Neutrophil (primary cell): ENCODE data around the gene KCNQ2.

ENCODE experiments used
- H3K27ac ChIP-seq: fragments of 200-600 bp; sonication (generic); 2 replicates; pipeline ENCODE4 v1.5.1; 2016; ENCODE audit warnings: mild to moderate bottlenecking, moderate library complexity
- H3K27me3 ChIP-seq: fragments of 200-600 bp; sonication (generic); 2 replicates; pipeline ENCODE4 v1.6.0; 2016; ENCODE audit warnings: mild to moderate bottlenecking
- H3K36me3 ChIP-seq: fragments of 200-600 bp; sonication (generic); 2 replicates; pipeline ENCODE4 v1.5.1; 2017
- H3K4me1 ChIP-seq, 2 experiments: fragments of 200-600 bp in 1 of 2; sonication (generic) in 1 of 2; 1 replicate in 1 of 2; 2 replicates in 1 of 2; pipeline versions ENCODE4 v1.5.1 to v1.6.1; 2013 to 2016; ENCODE audit warnings: low read depth in 1 of 2, low read length in 1 of 2, mild to moderate bottlenecking in 1 of 2, moderate library complexity in 1 of 2; ENCODE audit not compliant: control insufficient read depth in 1 of 2, insufficient read depth in 1 of 2
- H3K4me3 ChIP-seq, 2 experiments: fragments of 200-600 bp in 1 of 2; sonication (generic) in 1 of 2; 1 replicate in 1 of 2; 2 replicates in 1 of 2; pipeline ENCODE4 v1.5.1; 2013 to 2016; ENCODE audit warnings: low read depth in 1 of 2, low read length in 1 of 2, mild to moderate bottlenecking in 1 of 2, moderate library complexity in 1 of 2
- H3K9me3 ChIP-seq: fragments of 200-600 bp; sonication (generic); 2 replicates; pipeline ENCODE4 v1.5.1; 2016
- CTCF ChIP-seq: fragments of 200-600 bp; sonication (generic); IDR thresholded peaks from 2 replicates; pipeline ENCODE4 v1.5.1; 2016; ENCODE audit warnings: antibody characterized with exemption

The KCNQ2 gene

DNA sequence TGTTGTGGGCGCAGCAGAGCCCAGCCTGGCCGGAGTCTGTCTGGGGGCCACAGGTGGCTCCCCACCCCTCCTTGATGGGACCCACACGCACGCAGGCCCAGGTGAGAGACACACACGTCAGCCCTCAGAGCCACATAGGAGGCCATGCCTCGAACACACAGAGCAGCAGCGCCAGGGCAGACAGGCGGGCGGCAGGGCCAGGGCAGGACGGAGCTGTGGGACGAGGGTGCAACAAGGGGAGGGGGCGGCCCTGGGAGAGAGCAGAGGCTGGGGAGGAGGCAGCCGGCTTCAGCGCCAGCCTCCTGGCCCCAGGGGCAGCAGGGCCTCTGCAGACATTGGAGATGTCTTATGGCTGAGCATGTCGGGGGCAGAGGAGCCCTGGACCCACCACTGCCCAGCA is 42.5 kb downstream of the KCNQ2 start:
- no peak overlapping the region for H3K4me3 ChIP-seq
- H3K36me3 ChIP-seq, result no peaks in the 10 kb centered on the region
- no peaks in the 10 kb centered on the region for H3K9me3 ChIP-seq
- H3K27me3 ChIP-seq, result peaks cover 18% of the 10 kb centered on the region
- no peak overlapping the region for H3K27ac ChIP-seq
- no peak for TF ChIP-seq CTCF
- no peaks in the 10 kb centered on the region for H3K4me1 ChIP-seq

DNA sequence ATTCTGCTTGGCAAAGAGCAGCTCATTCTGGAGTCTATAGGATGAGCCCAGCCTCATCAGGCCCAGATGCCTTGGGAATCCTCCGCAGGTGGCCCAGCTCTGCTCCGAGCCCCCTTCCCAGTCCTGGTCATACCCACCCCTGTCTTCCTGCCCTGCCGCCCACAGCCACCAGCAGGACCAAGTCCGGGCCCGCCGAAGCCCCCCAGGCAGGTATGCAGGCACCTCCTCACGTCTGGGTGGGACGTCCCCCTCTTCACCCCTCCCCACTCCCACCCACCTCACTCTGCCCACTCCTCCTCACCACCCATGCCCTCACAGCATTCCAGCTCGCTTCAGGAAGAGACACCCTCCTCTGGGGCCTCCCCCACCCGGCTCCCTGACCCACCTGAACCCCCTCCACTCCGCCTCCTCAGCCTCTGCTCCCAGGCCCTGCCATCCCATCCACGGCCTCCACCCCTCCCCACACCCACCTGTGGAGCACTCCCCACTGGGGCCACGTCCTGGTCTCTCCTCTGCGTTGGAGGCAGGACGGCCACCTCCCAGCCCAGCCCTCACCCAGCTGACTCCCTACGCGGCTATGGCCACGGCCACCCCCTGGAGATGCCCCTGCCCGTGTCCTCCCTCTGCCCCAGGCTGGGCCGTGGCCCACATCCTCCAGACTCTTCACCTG is 43.4 kb downstream of the KCNQ2 start:
- Histone ChIP-seq H3K4me1 (no peaks in the 10 kb centered on the region), H3K27ac (no peak overlapping the region), H3K4me3 (no peak overlapping the region), H3K9me3 (no peaks in the 10 kb centered on the region), H3K27me3 (peaks cover 9% of the 10 kb centered on the region), H3K36me3 (no peaks in the 10 kb centered on the region)
- TF ChIP-seq CTCF, result no peak

GRCh38 chr20:63427724-63428330 is 44.6 kb downstream of the KCNQ2 start:
- H3K27me3 ChIP-seq, result peaks cover under 1% of the 10 kb centered on the region
- no peak for TF ChIP-seq CTCF
- H3K4me1 ChIP-seq, result no peaks in the 10 kb centered on the region
- H3K36me3 ChIP-seq, result no peaks in the 10 kb centered on the region
- no peak overlapping the region for H3K4me3 ChIP-seq
- no peak overlapping the region for H3K27ac ChIP-seq
- H3K9me3 ChIP-seq, result no peaks in the 10 kb centered on the region

- Histone ChIP-seq H3K27me3 (no peaks in the 10 kb centered on the region), H3K9me3 (no peaks in the 10 kb centered on the region), H3K4me1 (no peaks in the 10 kb centered on the region), H3K4me3 (no peak overlapping the region), H3K27ac (no peak overlapping the region), H3K36me3 (no peaks in the 10 kb centered on the region)
- TF ChIP-seq CTCF, result no peak
These were observed 45.2 kb downstream of the KCNQ2 start for GRCh38 chr20:63427206-63427605.

DNA sequence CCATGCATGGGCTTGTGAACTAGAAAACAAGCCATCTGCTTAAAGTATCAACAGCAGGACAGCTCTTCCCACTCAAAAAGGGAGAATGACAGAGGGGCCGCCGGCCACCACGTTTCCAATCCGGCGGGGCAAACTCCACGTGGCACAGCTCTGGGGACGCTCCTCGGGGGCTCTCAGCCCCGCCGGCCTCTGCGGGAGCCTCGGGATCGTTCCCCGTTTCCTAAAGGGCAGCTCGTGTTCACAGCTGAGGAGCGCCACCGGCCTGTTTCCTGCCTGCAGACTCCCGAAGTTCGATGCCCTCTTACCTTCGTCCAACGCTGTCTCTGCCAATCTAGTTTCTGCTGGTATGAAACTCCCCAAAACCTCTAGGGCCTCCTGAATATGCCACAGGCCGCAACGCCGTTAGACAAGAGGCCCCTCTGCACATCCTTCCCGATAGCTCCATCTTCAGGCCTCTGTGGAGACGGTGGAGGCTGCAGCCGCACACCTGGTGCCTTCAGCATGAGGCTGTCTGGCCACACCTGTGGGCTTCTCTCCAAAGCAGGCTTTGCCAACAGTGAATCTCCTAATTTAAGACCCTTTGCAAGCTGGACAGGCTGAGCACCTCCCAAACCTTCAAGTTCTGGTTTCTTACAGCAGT is 46.5 kb downstream of the KCNQ2 start:
- no peak for TF ChIP-seq CTCF
- H3K4me3 ChIP-seq, result no peak overlapping the region
- H3K4me1 ChIP-seq, result no peaks in the 10 kb centered on the region
- no peaks in the 10 kb centered on the region for H3K27me3 ChIP-seq
- H3K27ac ChIP-seq, result no peak overlapping the region
- H3K36me3 ChIP-seq, result no peaks in the 10 kb centered on the region
- no peaks in the 10 kb centered on the region for H3K9me3 ChIP-seq
